HG03460 (cell line): Measurements from ENCODE around the gene NPPB.

Source experiments
- ATAC-seq: cut with Tn5 transposase; IDR thresholded peaks from one replicate; pipeline ENCODE4 v1.9.1; 2021; ENCODE audit not compliant: unreplicated experiment

The NPPB gene

GRCh38 chr1:11858158-11858557 lies 587 bp downstream of the NPPB start:
- no peak for ATAC-seq

DNA sequence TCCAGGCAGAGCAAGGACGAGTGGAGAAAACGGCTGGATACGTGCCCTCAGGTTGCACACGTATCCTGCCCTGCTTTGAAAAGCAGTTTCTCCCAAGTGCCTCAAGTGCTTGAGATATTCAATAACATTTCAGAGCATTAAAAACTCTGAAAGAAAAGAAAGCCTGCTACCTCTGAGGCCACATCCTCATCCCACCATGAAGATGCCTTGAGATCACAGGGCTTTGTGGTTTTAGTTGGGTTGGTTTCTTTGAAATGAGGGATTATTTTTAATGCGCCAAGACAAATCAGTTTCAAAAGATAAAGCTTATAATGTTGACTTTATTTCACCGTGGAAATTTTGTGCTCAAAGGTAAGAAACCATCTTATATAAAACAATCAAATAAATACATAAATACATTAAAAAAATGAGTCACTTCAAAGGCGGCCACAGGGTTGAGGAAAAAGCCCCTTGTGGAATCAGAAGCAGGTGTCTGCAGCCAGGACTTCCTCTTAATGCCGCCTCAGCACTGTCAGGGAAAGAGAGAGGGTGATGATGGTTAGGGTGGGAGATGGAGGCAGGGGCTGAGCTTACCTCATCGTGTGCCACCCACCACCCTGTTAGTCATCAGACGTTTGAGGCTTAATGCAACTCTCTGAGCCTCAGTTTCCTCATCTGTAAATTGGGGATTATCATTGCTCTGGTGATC lies 1.4 kb downstream of the NPPB start:
- ATAC-seq: no peak

DNA sequence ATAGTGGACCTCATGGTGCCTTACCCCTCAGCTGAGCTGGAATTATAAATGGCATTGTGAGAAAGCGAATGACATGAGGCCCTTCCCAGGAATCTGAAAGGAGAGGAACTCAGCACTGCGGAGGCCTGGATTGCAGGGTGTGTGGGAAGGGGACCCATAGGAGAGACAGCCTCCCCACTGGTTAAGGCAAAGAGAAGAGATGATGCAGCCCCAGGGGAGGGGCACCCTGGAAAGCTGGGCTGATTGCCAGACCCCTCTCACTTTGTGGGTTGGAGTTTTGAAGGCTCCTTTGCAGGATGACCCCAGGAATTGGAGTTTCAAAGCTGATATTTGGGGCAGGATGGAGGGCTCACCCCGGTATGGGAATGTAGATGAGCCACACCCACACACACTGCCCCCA lies 2.0 kb downstream of the NPPB start:
- ATAC-seq: no peak

DNA sequence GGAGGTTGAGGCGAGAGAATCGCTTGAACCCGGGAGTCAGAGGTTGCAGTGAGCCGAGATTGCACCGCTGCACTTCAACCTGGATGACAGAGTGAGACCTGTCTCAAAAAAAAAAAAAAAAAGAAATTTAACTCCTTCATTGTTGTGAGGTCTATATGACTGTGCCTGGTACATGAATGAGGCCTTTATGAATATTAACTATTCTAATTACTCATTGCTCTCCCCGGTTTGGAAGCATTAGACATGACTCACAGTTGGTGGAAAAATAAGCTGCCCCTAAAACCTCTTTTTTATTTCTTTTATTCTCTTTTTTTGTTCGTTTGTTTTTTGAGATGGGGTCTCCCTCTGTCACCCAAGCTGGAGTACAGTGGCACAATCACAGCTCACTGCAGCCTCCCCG lies 3.3 kb downstream of the NPPB start:
- ATAC-seq: no peak

GRCh38 chr1:11854519-11854918 lies 4.2 kb downstream of the NPPB start:
- no peak for ATAC-seq

GRCh38 chr1:11851180-11851579 lies 7.6 kb downstream of the NPPB start:
- ATAC-seq: no peak

- no peak for ATAC-seq
Measured at GRCh38 chr1:11850156-11850555, 8.6 kb downstream of the NPPB start.

DNA sequence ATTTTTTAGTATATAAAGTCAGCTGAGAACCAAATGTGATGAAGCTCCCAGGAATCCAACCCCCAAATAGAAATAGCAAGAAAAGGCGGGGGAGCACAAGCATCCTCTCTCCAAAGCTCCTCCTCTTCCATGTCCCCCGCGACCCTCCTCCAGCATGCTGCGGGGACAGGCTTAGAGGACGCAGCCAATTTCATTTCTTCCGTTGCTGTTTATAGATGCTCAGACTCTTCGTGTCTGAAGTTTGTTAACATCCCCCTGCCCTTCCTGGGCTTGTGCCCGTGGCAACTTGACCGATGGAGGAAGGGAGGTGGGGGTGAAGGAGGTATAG lies 10.4 kb downstream of the NPPB start:
- no peak for ATAC-seq

DNA sequence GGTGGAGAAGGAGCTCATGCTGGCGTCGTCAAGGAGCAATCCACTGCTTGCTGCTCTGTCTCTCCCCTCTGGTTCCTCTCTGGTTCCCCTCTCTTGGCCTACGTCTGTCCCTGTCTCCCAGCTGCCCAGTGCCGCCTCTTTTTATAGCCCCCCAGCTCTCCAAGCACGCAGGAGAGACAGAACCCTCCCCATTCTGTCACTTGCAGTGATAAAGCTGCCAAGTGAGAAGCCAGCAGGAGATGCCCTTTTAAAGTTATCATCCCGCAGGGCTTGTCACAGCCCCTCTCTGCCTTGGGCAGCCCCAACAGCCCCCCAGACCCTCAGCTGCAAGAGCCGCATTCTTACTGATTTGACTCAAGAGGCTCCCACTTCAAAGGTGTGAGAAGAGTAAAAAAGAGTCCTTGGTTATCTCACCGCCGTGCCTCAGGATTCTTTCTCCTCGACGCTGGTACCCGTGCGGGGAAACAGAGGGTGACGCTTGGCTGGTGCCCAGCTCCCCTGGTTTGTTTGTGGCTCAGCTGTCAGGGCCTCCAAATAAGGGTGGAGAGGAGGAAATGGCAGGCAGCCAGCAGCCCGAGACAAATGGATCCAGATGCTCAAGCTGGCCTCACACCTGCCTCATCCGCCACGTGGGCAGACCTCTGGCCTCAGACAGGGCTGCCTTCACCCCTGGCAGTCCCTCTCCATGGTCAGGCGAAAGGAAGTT lies 10.9 kb downstream of the NPPB start, which contains the start of gene NPPA:
TSS of gene NPPA (minus strand) at position 117 of the 706 bp plus-strand sequence. CDS start at position 18, 99 bp downstream.
- ATAC-seq: no peak

GRCh38 chr1:11845641-11846335 lies 13.0 kb downstream of the NPPB start:
- no peak for ATAC-seq

DNA sequence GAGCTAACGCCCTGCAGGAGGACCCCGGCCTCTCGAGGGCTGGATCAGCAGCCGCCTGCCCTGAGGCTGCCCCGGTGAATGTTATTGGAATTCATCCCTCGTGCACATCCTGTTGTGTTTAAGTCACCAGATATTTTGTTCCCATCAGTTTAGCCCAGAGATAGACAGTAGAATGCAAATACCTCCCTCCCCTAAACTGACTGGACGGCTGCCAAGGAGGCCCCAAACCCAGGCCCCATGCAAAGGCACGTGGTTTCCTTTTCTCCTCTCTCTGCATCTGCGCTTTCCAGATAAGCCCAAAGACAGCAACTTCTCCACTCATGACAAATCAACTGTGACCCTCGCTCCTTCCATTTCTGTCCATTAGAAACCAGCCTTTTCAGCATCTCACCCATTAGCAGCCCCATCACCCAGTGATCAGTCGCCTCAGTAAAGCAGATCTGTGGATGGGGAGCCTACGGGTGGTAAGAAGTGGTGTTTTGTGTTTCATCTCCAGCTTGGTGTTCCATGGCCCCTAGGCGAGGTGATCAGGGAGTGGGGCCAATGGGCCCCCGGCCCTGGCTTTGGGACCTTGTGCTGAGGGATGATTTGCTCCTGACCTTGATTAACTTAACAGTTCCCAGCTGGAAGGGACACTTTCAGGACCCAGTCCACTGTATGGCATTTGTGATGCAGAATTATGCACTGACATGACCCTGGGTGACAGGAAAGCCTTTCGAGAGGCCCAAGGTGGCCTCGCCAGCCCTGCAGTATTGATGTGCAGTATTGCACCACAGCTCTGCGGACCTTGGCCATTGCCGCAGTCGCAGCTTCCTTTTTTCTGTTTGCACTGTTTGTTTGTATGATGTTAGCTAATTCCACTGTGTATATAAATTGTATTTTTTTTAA lies 16.3 kb downstream of the NPPB start:
- no peak for ATAC-seq

DNA sequence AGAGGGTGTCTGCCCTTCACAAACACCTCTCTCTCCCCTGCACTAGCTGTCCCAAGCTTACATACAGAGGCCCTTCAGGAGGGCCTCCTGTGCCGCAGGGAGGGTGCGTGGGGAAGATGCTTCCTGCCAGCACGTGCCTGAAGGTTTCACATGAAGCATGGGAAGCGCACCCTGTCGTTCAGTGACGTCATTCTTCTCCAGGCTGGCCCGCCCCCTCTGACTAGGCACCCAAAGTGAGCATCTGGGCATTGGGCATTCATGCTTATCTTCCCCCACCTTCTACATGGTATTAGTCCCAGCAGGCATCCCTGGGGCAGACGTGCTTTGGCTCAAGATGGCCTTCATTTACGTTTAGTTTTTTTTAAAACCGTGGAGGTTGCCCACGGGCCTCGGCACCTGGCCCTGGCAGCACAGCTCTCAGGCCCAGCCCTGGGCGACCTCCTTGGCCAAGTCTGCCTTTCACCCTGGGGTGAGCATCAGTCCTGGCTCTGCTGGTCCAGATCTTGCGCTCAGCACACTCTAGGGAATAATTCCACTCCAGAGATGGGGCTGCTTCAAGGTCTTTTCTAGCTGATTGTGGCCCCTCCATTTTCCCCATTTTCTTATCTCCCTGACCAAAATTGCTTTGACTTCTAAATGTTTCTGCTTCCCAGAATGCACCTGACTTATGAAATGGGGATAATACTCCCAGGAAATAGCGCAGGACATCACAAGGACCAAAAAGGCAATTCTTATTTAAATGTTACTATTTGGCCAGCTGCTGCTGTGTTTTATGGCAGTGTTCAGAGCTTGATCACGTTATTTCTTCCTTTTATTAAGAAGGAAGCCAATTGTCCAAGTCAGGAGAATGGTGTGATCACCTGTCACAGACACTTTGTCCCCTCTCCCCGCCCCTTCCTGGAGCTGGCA lies 17.2 kb downstream of the NPPB start:
- no peak for ATAC-seq

- ATAC-seq: no peak
Measured at GRCh38 chr1:11839727-11840705, 18.7 kb downstream of the NPPB start.

DNA sequence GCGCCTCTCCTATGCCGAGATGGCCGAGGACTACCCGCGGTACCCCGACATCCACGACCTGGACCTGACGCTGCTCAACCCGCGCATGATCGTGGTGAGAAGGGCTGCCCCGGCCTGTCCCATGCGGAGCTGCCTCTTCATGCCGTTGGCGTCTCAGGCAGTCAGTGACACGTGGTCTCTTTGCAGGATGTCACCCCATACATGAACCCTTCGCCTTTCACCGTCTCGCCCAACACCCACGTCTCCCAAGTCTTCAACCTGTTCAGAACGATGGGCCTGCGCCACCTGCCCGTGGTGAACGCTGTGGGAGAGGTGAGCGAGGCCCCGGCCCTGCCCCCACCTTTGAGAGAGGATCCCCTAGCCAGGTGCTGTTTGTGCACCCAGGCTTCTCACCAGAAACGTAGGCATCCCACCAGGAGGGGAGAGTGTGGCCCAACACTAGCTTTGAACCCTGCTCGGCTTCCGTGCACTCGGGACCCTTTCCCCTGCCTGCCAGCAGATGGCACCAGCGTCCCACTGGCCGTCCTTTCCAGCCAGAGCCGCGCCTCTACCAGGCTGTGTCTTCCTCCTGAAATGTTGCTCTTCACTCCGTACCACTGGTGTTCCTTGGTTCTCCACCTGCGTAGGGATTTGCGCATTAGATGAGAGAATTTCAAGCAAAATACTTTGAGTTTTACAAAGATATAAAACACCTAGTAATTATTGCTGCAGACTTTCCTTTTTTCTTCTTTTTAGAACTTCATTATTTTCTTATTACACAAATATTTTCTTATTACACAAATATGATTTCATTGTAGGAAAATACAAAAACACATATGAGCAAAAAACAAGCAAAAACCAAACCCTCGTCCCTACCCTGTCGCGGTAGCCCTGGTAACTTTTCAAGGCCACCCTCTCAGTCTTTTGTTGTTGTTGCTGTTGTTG lies 20.1 kb downstream of the NPPB start:
- no peak for ATAC-seq

GRCh38 chr1:11837767-11838348 lies 20.9 kb downstream of the NPPB start:
- ATAC-seq: no peak

- ATAC-seq: no peak
Measured at GRCh38 chr1:11836955-11837766, 21.6 kb downstream of the NPPB start.
